ENCODE data around the gene TUBA3E. TPM values are rescaled to one million over a fixed set of nuclear protein-coding genes. Genes with fewer than 3 reads are reported as not detected.
"Not testable (repeated sequence)": the region's sequence is repeated elsewhere in the genome, so short reads cannot be mapped to it uniquely, and the experiment has no call there.

The TUBA3E gene
- total RNA-seq, 6 experiments from 2014 or later, result not detected

- TF ChIP-seq POLR2A (IDR thresholded peaks at IDR 0.05) (no peak), CTCF (IDR thresholded peaks at IDR 0.05) (no peak)
- no peaks in the 10 kb centered on the region for H3K9me3 ChIP-seq
- no peaks in the 10 kb centered on the region for H3K27me3 ChIP-seq
- no peaks in the 10 kb centered on the region for H3K4me1 ChIP-seq
- intact Hi-C loops (cut with DNase I), result no loop called here
- H3K36me3 ChIP-seq, result peaks cover 0 to 3% (median 0%) of the 10 kb centered on the region in 4 donors
- H3K4me3 ChIP-seq, result no peak overlapping the region
- 92% methylated on average over 7 of the region's 15 CpGs for WGBS (ENCODE audit: insufficient coverage, low coverage, low lambda C conversion rate, missing lambda C conversion rate)
- ATAC-seq (no peak), DNase-seq (peak in 1 of 3 donors; percentile 23)
- H3K27ac ChIP-seq, result no peak overlapping the region
Measured at GRCh38 chr2:130190237-130190636, 8.0 kb downstream of the TUBA3E start.

GRCh38 chr2:130188958-130189357 lies 9.3 kb downstream of the TUBA3E start:
- not testable (repeated sequence) for H3K4me1 ChIP-seq, H3K4me3 ChIP-seq, H3K9me3 ChIP-seq, DNase-seq, H3K27me3 ChIP-seq, ATAC-seq, H3K36me3 ChIP-seq, H3K27ac ChIP-seq
- 93% methylated on average over 2 of the region's 4 CpGs for WGBS (ENCODE audit: insufficient coverage, low coverage, low lambda C conversion rate, missing lambda C conversion rate)
- intact Hi-C loops (cut with DNase I), result loop anchor here in 1 of 2 donors (10.0 kb wide), 1 partner anchor 146 kb away; no protein-coding TSS in a partner anchor

GRCh38 chr2:130187859-130188792 lies 10.1 kb downstream of the TUBA3E start:
- not testable (repeated sequence) for DNase-seq, H3K4me1 ChIP-seq, H3K4me3 ChIP-seq, H3K9me3 ChIP-seq, H3K36me3 ChIP-seq, ATAC-seq, H3K27ac ChIP-seq, H3K27me3 ChIP-seq
- WGBS (ENCODE audit: insufficient coverage, low coverage, low lambda C conversion rate, missing lambda C conversion rate), result 70% methylated on average over 2 of the region's 17 CpGs
- intact Hi-C loops (cut with DNase I), result loop anchor here in 1 of 2 donors (10.0 kb wide), 1 partner anchor 147 kb away; no protein-coding TSS in a partner anchor

GRCh38 chr2:130187268-130187667 lies 11.0 kb downstream of the TUBA3E start:
- H3K27ac ChIP-seq, result no peak overlapping the region
- 93% methylated on average over 4 of the region's 8 CpGs for WGBS (ENCODE audit: insufficient coverage, low coverage, low lambda C conversion rate, missing lambda C conversion rate)
- intact Hi-C loops (cut with DNase I), result loop anchor here in 1 of 2 donors (10.0 kb wide), 1 partner anchor 148 kb away; no protein-coding TSS in a partner anchor
- DNase-seq (no peak), ATAC-seq (no peak)
- H3K4me3 ChIP-seq, result no peak overlapping the region
- TF ChIP-seq CTCF (IDR thresholded peaks at IDR 0.05), result no peak
- TF ChIP-seq POLR2A (IDR thresholded peaks at IDR 0.05), result no peak
- H3K27me3 ChIP-seq, result no peaks in the 10 kb centered on the region
- H3K9me3 ChIP-seq, result no peaks in the 10 kb centered on the region
- no peaks in the 10 kb centered on the region for H3K4me1 ChIP-seq
- H3K36me3 ChIP-seq, result peaks cover 0 to 3% (median 0%) of the 10 kb centered on the region in 4 donors

GRCh38 chr2:130186391-130186790 lies 11.8 kb downstream of the TUBA3E start:
- Histone ChIP-seq H3K4me1 (no peaks in the 10 kb centered on the region), H3K9me3 (no peaks in the 10 kb centered on the region), H3K36me3 (peaks cover 0 to 3% (median 0%) of the 10 kb centered on the region in 4 donors), H3K4me3 (no peak overlapping the region), H3K27me3 (no peaks in the 10 kb centered on the region), H3K27ac (no peak overlapping the region)
- DNase-seq, result no peak
- 100% methylated on average over 1 of the region's 5 CpGs for WGBS (ENCODE audit: insufficient coverage, low coverage, low lambda C conversion rate, missing lambda C conversion rate)
- ATAC-seq, result no peak
- TF ChIP-seq CTCF (IDR thresholded peaks at IDR 0.05) (no peak), POLR2A (IDR thresholded peaks at IDR 0.05) (no peak)
- intact Hi-C loops (cut with DNase I), result loop anchor here in 1 of 2 donors (10.0 kb wide), 1 partner anchor 148 kb away; no protein-coding TSS in a partner anchor
